ENCODE data around the gene OPALIN.

DNA sequence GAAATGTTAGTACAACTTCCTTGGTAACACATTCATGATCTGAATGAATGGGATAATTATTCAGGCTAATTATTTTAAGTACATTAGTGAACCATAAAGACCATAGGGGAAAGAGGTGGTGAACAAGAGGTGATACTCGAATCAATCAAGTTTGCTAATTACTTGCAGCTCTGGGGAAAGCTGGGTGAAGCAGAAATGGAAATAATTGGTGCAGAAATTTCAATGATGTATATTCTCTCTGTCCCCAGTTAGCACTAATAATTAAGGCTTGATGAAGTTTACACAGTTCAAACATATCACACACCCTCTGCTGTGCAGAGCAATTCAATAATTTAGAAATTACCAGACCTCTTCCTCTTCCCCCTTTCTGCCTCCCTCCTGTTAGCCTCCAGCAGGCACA is 49.4 kb upstream of the OPALIN start:
- no peak for TF ChIP-seq POLR2A (IDR thresholded peaks at IDR 0.05)
- TF ChIP-seq, protein P1, sequence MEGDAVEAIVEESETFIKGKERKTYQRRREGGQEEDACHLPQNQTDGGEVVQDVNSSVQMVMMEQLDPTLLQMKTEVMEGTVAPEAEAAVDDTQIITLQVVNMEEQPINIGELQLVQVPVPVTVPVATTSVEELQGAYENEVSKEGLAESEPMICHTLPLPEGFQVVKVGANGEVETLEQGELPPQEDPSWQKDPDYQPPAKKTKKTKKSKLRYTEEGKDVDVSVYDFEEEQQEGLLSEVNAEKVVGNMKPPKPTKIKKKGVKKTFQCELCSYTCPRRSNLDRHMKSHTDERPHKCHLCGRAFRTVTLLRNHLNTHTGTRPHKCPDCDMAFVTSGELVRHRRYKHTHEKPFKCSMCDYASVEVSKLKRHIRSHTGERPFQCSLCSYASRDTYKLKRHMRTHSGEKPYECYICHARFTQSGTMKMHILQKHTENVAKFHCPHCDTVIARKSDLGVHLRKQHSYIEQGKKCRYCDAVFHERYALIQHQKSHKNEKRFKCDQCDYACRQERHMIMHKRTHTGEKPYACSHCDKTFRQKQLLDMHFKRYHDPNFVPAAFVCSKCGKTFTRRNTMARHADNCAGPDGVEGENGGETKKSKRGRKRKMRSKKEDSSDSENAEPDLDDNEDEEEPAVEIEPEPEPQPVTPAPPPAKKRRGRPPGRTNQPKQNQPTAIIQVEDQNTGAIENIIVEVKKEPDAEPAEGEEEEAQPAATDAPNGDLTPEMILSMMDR (IDR thresholded peaks at IDR 0.05) = no peak
